Measurements from ENCODE around the gene TSHZ2. TPM values are rescaled to one million over a fixed set of nuclear protein-coding genes. Genes with fewer than 3 reads are reported as not detected.

The TSHZ2 gene
- total RNA-seq, 4 donors from 2014 or later: 28.6 to 40.1 (median 35.5) TPM

DNA sequence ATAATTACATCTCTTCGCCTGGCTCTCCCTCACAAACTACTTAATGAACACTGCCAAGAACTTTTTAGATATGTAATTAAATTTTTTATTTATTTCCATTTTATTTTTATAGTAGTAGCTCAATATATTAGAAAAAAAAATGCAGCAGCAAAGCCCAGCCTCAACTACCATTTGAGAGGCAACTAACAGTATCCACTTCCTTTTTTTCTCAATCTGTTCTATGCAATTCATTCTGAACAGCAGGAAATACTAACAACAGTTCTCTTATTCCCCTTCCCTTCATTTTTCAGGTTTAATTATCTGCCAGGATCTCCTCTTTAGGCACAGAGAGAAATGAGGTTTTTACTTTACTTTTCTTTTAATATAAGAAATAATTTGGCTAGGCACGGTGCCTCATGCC is 508.8 kb downstream of the TSHZ2 start:
- no peak for TF ChIP-seq CTCF (IDR thresholded peaks at IDR 0.05; ENCODE audit: low read depth)

DNA sequence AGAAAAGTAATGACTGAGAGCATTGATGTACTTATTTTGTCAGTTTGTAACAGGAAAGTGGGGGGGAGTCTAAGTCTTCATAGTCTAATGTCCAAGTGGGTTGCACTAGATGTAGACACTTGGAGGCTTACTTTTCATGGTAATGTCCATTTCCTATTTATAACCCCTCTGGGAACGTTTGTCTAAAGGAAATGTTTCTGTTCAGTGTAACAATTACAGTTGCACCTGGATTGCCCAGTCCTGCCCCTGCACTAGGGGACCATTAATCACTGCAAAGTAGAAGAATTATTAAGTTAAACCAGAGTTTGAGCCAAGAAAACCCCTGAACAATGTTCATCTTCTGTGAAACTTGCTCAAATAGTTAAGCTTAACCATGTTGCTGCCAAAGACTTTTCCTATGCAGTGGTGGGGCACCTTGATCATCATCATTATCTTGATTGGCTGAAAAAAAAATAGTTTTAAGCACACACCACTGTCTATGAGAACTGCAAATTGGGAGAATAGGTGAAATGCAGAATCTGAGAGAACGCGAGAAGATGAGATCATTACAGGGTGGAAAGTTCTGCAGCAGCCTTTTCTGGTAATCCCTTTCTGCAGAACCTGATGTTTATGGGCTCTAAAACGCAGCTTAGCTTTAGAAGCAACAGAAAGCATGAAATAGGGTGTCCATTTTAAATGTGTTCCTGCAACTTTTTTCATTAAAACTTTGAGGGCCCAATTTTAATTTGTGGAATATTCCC is 515.5 kb downstream of the TSHZ2 start:
- TF ChIP-seq CTCF (IDR thresholded peaks at IDR 0.05; ENCODE audit: low read depth): no peak

DNA sequence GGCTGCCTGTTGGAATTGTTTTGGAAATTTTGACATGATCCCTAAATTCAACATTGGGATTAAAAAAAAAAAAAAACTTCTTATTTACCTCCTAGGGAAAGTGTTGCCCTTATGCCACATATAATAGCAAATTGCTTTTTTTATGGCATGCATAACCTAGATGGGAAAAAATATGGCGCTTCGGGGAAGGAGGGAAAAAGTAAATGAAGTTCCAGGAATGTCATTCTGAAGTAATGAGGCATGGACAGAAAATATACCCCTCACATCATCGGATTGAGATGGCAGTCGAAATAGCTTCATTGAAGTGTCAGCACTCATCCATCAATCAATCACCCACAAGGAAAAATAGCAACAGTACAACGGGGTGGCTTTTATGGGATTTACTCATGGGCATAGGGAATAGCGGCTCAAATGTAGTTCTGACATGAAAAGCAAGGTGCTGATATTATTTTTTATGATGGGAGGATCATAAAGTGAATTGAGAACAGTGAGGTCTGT is 516.7 kb downstream of the TSHZ2 start:
- no peak for TF ChIP-seq CTCF (IDR thresholded peaks at IDR 0.05; ENCODE audit: low read depth)

DNA sequence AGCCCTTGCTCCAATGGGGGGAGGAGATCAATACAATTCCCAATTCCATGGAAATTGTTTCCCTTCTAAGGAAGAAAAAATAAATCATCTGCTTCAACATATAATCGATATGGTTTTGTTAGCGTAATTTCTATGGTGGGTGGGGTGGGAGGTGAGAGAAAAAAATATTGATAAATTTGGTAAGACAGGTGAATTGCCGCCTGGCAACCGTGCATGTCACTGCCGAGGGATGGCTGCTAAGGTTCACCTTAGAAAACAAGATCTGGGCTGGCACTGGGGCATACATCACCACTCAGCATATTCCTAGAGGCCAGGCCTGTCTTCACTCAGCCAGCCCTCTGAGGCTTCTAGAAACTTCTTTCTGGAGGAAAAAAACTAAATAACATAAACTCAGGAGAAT is 517.4 kb downstream of the TSHZ2 start:
- TF ChIP-seq CTCF (IDR thresholded peaks at IDR 0.05; ENCODE audit: low read depth): no peak

DNA sequence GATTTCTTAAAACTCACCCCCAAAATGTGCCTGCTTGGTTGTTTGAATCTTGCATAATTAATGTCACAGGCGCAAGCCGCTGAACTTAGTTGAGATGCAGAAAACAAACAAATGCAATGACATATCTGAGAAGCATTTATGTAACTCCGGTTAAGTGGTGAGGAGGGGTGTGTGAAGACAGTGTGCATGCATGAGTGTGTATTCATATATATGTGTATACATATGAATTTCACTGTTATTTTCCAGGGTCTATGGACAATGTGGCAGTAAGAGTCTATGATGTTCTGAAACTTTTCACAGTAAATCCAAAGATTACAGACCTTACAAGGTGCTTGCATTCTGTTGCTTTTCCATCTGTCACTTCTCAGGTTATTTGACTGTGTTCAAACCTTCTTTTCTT is 518.5 kb downstream of the TSHZ2 start:
- no peak for TF ChIP-seq CTCF (IDR thresholded peaks at IDR 0.05; ENCODE audit: low read depth)

- no peak for TF ChIP-seq CTCF (IDR thresholded peaks at IDR 0.05; ENCODE audit: low read depth)
Measured at GRCh38 chr20:53491462-53491861, 519.3 kb downstream of the TSHZ2 start.

DNA sequence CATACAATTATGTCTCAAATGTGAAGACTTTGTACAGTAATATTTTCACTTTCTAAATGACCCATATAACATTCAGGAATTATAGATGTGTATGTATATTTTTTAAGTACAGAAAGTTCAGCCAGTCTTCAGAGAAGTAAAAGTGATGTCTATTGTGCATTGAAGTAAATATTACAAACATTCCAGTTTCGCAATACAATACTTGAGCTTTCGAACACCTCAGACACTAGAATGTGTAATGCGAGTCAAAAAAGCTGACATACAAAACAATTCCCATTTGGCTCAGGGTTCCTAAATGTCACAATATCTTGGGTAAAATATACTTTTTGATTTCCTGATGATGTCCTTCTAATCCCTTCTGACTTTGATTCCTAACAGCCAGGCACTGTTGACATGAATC is 520.1 kb downstream of the TSHZ2 start:
- TF ChIP-seq CTCF (IDR thresholded peaks at IDR 0.05; ENCODE audit: low read depth): no peak
